Lower leg skin (tissue), 3 donors: ENCODE measurements around the gene PHGDH.

Source experiments
- CTCF ChIP-seq, 3 donors: fragments of 450-650 bp; IDR thresholded peaks; one replicate each; pipeline ENCODE4 v1.5.1; 2016; ENCODE audit warnings: antibody characterized with exemption in 3 of 3, mild to moderate bottlenecking in 3 of 3, moderate library complexity in 2 of 3
- POLR2A ChIP-seq, 2 donors: fragments of 450-650 bp; IDR thresholded peaks; one replicate each; pipeline ENCODE4 v1.6.1; 2016 to 2017; ENCODE audit warnings: antibody characterized with exemption in 2 of 2, mild to moderate bottlenecking in 1 of 2, moderate library complexity in 1 of 2

- TF ChIP-seq CTCF (IDR thresholded peaks at IDR 0.05), result no peak
- TF ChIP-seq POLR2A (IDR thresholded peaks at IDR 0.05), result no peak
These were observed 29.6 kb upstream of the PHGDH start for GRCh38 chr1:119682141-119682540.
